GM12874 (cell line): Measurements from ENCODE around the gene TOB1.
A peak's percentile ranks its signal among the peaks of the same experiment; 100 is the strongest.

Experiments
- TF ChIP-seq, protein P1 (sequence below): IDR thresholded peaks from 2 replicates; pipeline ENCODE4 v1.5.1; 2011; ENCODE audit warnings: low read depth, mild to moderate bottlenecking, control low read depth, low read length, moderate library complexity; ENCODE audit not compliant: insufficient read depth

The TOB1 gene

DNA sequence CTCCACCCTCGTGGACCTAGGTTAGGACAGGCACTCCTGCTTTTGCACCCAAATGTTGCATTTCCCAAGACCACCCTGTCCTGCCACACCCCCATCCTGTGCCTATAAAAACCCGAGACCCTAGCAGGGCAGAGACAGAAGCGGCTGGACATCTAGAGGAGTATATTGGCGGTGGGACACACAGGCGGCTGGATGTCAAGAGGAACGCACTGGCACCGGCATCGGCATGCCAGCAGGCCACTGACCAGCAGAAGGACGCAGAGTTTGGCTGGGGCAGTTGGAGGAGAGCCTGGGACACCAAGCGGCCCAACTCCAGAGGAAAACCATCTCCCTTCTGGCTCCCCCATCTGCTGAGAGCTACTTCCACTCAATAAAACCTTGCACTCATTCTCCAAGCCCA lies 45.5 kb downstream of the TOB1 start:
- TF ChIP-seq, protein P1, sequence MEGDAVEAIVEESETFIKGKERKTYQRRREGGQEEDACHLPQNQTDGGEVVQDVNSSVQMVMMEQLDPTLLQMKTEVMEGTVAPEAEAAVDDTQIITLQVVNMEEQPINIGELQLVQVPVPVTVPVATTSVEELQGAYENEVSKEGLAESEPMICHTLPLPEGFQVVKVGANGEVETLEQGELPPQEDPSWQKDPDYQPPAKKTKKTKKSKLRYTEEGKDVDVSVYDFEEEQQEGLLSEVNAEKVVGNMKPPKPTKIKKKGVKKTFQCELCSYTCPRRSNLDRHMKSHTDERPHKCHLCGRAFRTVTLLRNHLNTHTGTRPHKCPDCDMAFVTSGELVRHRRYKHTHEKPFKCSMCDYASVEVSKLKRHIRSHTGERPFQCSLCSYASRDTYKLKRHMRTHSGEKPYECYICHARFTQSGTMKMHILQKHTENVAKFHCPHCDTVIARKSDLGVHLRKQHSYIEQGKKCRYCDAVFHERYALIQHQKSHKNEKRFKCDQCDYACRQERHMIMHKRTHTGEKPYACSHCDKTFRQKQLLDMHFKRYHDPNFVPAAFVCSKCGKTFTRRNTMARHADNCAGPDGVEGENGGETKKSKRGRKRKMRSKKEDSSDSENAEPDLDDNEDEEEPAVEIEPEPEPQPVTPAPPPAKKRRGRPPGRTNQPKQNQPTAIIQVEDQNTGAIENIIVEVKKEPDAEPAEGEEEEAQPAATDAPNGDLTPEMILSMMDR: no peak

DNA sequence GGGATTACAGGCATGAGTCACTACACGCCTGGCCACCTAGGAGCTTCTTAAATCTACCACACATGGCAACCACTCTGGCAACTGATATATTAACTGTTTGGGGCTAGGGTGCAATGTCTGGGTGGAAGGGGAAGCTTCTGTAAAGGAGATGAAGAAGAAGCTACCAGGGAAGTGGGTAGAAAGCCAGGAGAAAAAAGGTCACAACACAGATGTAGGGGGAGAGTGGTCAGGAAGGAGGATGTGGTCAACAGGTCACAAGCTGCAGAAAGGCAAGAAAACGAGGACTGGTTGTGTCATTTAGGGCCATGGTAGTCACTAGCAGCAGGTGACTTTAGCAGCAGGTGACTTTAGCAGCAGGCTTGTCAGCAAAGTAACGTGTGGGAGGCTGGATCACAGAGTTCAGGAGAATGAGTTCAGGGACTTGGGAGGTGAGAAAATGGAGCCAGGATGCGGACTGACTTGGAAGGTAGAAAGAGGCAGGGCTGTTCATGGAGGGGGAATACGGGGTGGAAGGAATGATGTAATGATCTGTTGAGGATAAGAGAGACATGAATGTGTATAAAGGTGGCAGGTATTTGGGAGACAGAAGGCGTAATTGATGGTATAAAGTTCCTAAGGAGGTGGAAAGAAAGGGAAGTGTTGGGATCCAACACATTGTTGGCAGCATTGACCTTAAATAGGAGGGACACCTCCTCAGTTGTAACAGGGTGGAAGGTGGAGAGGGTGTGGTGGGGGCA lies 47.1 kb downstream of the TOB1 start:
- TF ChIP-seq, protein P1: no peak

DNA sequence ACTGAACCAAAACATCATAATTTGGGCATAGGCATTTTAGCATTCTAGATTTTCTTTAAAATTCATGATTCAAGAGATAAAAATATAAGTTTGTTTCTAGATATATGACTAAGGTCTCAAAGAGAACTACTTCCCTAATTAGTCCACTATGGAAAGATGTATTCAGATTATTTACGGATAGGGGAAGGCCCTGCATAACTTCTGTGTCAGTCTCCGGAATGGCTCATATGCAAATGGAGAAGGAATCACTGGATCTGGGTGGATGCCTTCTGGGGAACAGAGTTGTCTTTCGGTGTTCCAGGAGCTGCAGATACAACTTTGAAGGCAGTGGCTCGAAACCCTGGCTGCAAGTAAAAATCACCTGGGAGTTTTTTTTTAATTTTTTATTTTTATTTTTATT lies 47.9 kb downstream of the TOB1 start:
- TF ChIP-seq, protein P1: no peak

DNA sequence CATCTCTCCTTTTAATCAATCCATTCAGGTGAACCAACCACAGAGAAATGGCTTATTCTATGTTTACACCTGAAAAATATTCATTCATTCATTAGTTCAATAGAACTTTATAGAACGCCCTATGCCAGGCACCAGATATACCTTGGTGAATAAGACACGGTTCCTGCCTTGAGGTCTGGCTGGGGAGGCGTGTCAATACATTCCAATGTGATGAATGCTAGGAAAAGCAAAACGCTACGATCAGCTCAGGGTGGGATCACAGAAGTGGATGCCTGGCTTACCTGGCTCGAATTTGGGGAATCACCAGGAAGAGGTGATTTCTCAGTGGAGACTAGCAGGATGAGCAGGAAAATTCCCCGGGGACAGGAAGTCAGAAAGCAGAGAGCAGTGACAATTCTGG lies 48.3 kb downstream of the TOB1 start:
- TF ChIP-seq, protein P1: no peak

DNA sequence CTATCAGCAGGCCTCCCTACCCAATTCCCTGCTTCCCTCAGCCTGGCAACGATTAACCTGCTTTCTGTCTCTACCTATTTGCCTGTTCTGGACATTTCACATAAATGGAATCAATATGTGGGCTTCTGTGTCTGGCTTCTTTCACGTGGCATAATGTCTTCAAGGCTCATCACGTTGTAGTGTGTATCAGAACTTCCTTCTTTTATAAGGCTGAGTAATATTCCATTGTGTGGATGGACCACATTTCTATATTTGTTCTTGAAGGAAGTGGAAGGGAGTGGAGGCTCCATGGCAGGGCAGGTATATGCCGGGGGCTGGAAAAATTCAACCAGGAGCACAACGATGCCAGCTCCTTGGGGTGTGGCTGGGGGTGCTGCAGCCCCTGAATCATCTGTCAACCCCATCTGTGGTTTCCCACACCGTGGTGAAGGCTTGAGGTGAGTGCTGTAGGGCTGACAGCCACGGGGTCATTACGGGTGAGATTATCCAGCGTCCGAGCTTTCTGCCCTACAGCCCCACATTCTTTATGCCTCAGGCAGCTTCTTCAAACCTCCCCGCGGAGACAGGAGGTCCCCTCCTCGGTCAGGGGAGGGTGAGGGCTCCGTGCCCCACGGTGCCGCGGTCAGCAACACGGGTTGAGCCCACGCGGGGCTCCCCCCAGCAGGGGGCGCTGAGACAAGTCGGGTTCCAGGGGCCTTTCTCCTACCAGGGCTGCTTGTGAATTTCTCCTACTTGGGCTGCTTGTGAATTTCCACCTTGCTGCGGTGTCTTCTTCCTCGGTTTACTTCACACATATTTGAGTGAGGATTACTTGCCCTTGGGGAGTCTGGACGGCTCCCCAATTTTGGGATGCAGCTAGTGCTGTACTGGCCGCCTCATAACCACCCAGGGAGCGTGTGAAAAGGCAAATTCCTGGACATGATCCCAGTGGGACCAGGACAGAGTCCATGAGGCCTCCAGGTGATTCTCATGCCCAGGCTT lies 49.1 kb downstream of the TOB1 start:
- TF ChIP-seq, protein P1: peak; percentile 87

DNA sequence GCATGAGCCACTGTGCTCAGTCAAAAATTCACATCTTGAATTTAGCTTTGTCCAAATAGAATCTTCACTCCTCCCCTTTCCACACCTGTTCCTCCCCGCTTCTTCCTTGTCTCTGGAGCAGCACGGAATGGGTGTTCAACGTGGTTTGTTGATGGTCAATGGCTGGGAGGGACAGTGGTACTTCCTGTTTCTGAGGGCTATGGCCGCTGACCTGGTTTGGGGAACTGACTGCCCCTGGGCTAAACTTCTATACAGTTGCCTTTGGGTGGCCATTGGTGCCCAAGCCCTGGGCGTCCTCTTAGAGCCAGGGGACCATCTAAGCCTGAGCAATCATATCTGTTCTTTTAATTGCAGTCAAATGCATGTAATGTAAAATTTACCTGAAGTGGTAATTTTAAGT lies 49.9 kb downstream of the TOB1 start:
- TF ChIP-seq, protein P1: no peak

DNA sequence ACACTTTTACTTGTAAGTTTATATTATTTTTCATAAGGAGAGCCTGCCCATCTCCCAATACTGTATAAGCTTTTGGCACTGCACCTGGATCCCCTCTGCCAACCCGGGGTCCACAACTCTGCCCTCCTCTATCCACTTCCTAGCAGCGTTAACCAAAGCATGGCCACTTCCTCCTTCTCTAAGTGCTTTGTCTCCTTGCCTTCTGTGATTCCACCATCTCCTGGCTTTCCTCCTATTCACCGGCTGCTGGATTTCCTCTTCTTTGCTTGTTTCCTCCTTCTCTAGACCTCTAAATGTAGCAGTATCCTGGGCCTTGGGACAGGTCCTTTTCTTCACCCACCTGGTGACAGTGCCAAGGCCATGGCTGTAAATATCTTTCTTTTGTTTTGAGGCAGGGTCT lies 50.8 kb downstream of the TOB1 start:
- TF ChIP-seq, protein P1: no peak
